ENCODE measurements around the gene DNAJC16. TPM values are rescaled to one million over a fixed set of nuclear protein-coding genes. Genes with fewer than 3 reads are reported as not detected.

DNAJC16 gene
- polyA plus RNA-seq, 1 experiment = 18.4 TPM

DNA sequence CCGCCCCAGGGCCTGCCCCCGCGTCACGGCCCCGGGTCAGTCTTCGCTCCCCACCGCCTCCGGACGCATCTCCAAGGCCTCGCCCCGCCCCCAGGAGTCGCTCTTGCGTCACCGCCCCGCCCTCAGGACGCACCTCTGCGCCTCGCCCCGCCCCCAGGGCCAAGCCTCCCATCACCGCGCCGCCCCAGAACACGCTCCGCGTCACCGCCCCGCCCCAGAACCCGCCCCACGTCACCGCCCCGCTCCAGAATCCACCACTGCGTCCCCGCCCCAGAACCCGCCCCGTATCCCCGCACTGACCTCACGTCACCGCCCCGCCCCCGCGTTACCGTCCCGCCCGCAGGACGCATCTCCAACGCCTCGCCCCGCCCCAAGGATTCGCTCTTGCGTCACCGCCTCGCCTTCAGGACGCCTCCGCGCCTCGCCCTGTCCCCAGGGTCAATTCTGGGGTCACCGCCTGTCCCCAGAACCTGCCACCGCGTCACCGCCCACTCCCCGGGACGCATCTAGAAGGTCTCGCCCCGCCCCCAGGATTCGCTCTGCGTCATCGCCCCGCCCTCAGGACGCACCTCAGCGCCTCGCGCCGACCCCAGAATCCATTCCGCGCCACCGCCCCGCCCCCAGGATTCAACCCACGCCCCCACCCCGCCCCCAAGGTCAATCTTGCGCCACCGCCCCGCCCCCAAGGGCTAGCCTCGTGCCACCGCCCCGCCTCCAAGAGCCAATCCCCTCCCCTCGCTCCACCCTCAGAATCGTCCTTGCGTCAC is 2.2 kb upstream of the DNAJC16 start:
- ChIA-PET CTCF (no interaction called here), POLR2A (interaction anchor here (0.7 kb wide), 1 partner anchor 100 kb away, joined by 3 read pairs; no protein-coding TSS in a partner anchor)
- no peaks in the 10 kb centered on the region for H3K27me3 ChIP-seq (ENCODE audit: control insufficient read depth, insufficient read depth, low read length)
- H3K27ac ChIP-seq (ENCODE audit: low read depth, low read length) = peak overlapping the region; percentile 99
- TF ChIP-seq CTCF (IDR thresholded peaks at IDR 0.05; ENCODE audit: low read depth, low read length) = no peak
- peak; percentile 98 for DNase-seq (ENCODE audit: low read depth, low spot score)
- H3K9me3 ChIP-seq (ENCODE audit: control insufficient read depth, insufficient read depth, low read length) = peaks cover 4% of the 10 kb centered on the region; the same call in 1 of the 2 replicates
- H3K4me3 ChIP-seq (ENCODE audit: low read depth, low read length) = peak overlapping the region; percentile 84

GRCh38 chr1:15525050-15526020 is 1.3 kb upstream of the DNAJC16 start:
- POLR2A ChIA-PET = interaction anchor here (0.6 to 0.7 kb wide), 2 partner anchors 78 to 101 kb away, joined by 3 read pairs; no protein-coding TSS in a partner anchor
- no peak for TF ChIP-seq CTCF (IDR thresholded peaks at IDR 0.05; ENCODE audit: low read depth, low read length)
- Histone ChIP-seq H3K27ac (ENCODE audit: low read depth, low read length) (no peak overlapping the region), H3K9me3 (ENCODE audit: control insufficient read depth, insufficient read depth, low read length) (peaks cover 4% of the 10 kb centered on the region; the same call in 1 of the 2 replicates), H3K27me3 (ENCODE audit: control insufficient read depth, insufficient read depth, low read length) (no peaks in the 10 kb centered on the region), H3K4me3 (ENCODE audit: low read depth, low read length) (peak overlapping the region; percentile 84)
- no peak for DNase-seq (ENCODE audit: low read depth, low spot score)
- CTCF ChIA-PET = no interaction called here

DNA sequence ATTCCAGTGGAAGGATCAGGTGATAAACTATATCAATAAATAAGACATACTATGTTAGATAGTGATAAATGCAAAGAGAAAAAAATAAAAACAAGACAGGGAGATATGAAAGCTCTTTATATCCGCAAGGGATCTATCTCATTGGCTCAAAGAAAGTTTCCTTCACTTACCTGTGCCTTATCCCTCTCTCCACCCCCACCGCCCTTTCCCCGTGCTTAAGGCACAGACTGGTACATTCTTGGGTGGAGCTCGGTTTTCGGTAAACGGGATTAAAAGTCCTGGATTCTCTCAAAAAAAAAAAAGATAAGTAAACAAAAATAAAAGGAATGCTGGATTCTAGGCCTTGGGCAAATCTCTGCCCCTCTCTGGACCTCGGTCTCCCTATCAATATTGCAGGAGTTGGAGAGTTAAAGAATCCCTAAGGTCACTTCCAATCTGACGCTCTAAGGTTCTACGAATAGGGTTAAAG is 593 bp upstream of the DNAJC16 start:
- POLR2A ChIA-PET = interaction anchor here (0.6 kb wide), 2 partner anchors 77 to 367 kb away, joined by 3 read pairs; no protein-coding TSS in a partner anchor
- DNase-seq (ENCODE audit: low read depth, low spot score) = no peak
- Histone ChIP-seq H3K27ac (ENCODE audit: low read depth, low read length) (no peak overlapping the region), H3K9me3 (ENCODE audit: control insufficient read depth, insufficient read depth, low read length) (peaks cover 4% of the 10 kb centered on the region; the same call in 1 of the 2 replicates), H3K4me3 (ENCODE audit: low read depth, low read length) (peak overlapping the region; percentile 84), H3K27me3 (ENCODE audit: control insufficient read depth, insufficient read depth, low read length) (no peaks in the 10 kb centered on the region)
- CTCF ChIA-PET = no interaction called here
- no peak for TF ChIP-seq CTCF (IDR thresholded peaks at IDR 0.05; ENCODE audit: low read depth, low read length)

DNA sequence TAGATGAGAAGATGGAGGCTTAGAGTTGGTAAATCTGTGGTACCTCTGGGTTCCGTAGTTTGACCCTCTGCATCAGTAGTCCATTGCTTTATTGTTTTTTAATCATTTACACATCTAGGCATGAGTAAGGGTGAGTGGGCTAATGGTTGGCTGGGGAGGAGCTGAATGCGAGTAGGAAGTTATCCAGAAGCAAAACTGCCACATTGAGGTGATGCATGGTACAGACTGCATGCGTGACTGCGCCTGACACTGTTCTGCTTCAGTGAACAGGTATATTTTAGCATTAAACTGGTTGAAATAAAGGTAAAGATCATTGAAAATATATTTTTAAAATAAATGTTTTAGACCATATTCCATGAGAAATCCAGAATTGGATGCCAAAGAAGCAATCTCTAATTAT is 4.4 kb downstream of the DNAJC16 start:
- POLR2A ChIA-PET = no interaction called here
- CTCF ChIA-PET = no interaction called here

More for the DNA sequence above, 4.4 kb downstream of the DNAJC16 start:
- H3K27me3 ChIP-seq (ENCODE audit: control insufficient read depth, insufficient read depth, low read length) = no peaks in the 10 kb centered on the region
- no peak for DNase-seq (ENCODE audit: low read depth, low spot score)
- no peak overlapping the region for H3K4me3 ChIP-seq (ENCODE audit: low read depth, low read length)
- no peak overlapping the region for H3K27ac ChIP-seq (ENCODE audit: low read depth, low read length)
- H3K9me3 ChIP-seq (ENCODE audit: control insufficient read depth, insufficient read depth, low read length) = peaks cover 4% of the 10 kb centered on the region; the same call in 1 of the 2 replicates
- TF ChIP-seq CTCF (IDR thresholded peaks at IDR 0.05; ENCODE audit: low read depth, low read length) = no peak

Measured in AG04450 (cell line).